CD4-positive, alpha-beta T cell treated with Interleukin-1 beta for 1 hour (primary cell): ENCODE measurements around the gene LCTL.

Source experiments
- DNase-seq, 2 donors: peaks; one replicate each; pipeline ENCODE4 v3.0.0-alpha.2; 2020 to 2022

The LCTL gene

DNA sequence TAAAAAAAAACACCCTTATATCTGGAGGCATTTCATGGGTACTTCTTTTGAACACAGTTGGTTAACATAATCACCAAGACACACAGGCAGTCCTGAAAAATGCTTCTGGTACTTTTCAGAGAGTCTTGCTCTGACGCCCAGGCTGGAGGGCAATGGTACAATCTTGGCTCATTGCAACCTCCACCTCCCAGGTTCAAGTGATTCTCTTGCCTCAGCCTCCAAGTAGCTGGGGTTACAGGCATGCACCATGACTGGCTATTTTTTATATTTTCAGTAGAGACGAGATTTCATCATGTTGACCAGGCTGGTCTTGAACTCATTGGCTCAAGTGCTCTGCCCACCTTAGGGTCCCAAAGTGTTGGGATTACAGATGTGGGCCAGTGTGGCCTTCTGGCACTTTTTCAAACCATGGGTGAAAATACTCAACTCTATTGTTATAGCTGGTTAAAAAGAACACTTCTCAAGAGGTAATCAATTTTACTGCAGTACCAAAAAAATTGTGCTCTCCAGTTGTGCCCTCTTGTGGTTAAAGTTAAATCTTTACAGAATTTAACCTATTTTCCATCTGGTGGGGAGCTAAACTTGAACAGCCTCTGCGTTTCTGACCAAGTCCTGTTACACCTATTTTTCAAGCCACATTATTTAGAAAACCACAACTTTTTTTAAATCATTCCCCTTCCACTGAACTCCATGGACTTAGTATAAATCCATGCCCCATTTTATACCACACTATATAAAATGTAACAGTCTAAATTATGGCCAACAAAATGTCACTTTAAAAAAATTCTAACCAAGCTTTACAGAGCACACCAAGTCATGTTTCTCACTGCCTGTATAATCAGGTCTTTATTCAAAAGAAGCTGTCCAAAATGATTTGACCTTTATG lies 67.1 kb downstream of the LCTL start:
- peak in 1 of 2 donors; percentile 61 for DNase-seq
